Measurements from ENCODE around the gene DNMT3B. TPM values are rescaled to one million over a fixed set of nuclear protein-coding genes. Genes with fewer than 3 reads are reported as not detected.

Gene DNMT3B
- total RNA-seq, 1 experiment from 2014 or later, result 7.3 TPM

DNA sequence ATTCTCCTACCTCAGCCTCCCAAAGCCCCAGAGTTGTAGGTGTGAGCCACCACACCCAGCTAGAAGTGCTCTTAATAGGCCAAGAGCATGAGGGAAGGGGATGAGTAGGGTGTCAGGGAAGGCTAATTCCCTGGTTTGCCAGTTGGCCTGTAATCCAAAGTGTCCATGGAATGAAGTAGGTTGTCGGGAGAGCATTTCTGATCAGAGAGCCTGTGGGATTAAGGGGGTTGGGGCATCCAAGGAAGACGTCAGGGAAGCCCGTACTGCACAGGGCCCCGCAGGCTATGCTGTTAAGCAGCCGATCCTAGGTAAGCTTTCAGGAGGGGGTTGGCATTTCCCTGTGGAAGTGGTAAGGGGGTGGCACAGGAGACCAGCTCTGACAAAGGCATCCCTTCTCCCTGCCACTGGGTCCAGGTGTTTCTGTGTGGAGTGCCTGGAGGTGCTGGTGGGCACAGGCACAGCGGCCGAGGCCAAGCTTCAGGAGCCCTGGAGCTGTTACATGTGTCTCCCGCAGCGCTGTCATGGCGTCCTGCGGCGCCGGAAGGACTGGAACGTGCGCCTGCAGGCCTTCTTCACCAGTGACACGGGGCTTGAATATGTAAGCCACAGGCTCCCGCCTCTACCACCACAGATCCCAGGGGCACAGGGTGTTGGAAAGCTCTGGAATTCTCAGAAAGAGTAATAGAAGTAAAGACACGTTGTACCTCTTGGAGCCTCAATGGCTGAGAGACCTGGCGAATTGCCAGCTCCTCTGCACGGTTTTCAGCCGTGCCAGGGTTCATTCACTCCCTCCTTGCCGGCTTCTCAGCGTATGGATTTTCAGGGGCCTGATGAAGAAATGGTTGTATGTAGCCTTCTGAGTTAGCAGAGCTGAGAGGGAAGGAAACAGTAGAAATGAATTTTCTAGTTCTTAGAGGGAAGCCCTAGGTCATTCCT, 36.1 kb downstream of the DNMT3B start:
- Histone ChIP-seq H3K79me2 (ENCODE audit: low read length) (no peaks in the 10 kb centered on the region), H3K4me3 (ENCODE audit: low read length) (no peak overlapping the region), H3K27ac (ENCODE audit: low read length) (no peak overlapping the region), H3K9ac (ENCODE audit: low read length) (no peak overlapping the region), H3K36me3 (ENCODE audit: low read depth, low read length) (peaks cover 10% of the 10 kb centered on the region; the same call in 1 of the 2 replicates), H3K9me2 (replicated peaks; ENCODE audit: low read length) (no peaks in the 10 kb centered on the region), H4K20me1 (ENCODE audit: low read length) (no peaks in the 10 kb centered on the region), H3K9me3 (ENCODE audit: low read length) (no peaks in the 10 kb centered on the region), H3F3A (ENCODE audit: low read length, unreplicated experiment) (no peaks in the 10 kb centered on the region), H3K27me3 (ENCODE audit: low read length) (no peaks in the 10 kb centered on the region), H3K4me2 (ENCODE audit: low read length) (no peak overlapping the region), H3K4me1 (ENCODE audit: insufficient read depth, low read length) (no peaks in the 10 kb centered on the region), H2AFZ (ENCODE audit: low read length) (no peak overlapping the region)
- ChIA-PET POLR2A (ENCODE audit: unreplicated experiment) (no interaction called here), CTCF (no interaction called here)
- BruUV-seq (replicated peaks), result no TSS peak
- no peak for ATAC-seq
- TF ChIP-seq, protein P1, sequence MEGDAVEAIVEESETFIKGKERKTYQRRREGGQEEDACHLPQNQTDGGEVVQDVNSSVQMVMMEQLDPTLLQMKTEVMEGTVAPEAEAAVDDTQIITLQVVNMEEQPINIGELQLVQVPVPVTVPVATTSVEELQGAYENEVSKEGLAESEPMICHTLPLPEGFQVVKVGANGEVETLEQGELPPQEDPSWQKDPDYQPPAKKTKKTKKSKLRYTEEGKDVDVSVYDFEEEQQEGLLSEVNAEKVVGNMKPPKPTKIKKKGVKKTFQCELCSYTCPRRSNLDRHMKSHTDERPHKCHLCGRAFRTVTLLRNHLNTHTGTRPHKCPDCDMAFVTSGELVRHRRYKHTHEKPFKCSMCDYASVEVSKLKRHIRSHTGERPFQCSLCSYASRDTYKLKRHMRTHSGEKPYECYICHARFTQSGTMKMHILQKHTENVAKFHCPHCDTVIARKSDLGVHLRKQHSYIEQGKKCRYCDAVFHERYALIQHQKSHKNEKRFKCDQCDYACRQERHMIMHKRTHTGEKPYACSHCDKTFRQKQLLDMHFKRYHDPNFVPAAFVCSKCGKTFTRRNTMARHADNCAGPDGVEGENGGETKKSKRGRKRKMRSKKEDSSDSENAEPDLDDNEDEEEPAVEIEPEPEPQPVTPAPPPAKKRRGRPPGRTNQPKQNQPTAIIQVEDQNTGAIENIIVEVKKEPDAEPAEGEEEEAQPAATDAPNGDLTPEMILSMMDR (conservative IDR thresholded peaks at IDR 0.05; ENCODE audit: low read depth, low read length), result no peak
- TF ChIP-seq EZH2 (IDR thresholded peaks at IDR 0.05; ENCODE audit: low read length, unreplicated experiment), result no peak
- TF ChIP-seq EZH2phosphoT487 (IDR thresholded peaks at IDR 0.05; ENCODE audit: borderline replicate concordance, low read length), result no peak
- DNase-seq, result no peak
- intact Hi-C loops (cut with micrococcal nuclease), result loop anchor here (10.0 kb wide), 1 partner anchor 296 kb away; no protein-coding TSS in a partner anchor

DNA sequence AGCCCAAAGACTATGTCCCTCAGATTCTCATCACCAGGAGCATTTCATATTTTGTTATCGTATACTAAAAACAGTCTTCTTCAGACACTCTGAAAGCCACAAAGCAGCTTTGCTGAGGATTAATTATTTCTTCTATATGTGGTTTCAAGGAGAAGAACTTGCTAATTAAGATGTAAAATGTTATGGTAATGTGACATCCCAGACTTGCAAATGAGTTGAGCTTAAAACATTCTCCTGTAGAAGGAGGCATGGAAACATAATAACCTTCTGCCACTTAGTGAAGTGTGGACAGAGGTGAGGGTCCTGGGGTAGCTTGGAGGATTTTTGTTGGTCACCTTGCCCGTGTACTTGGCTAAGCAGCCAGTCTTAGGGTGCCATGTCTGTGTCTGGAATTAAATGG, 40.9 kb downstream of the DNMT3B start:
- BruUV-seq (replicated peaks), result no TSS peak
- Histone ChIP-seq H4K20me1 (ENCODE audit: low read length) (no peaks in the 10 kb centered on the region), H3K36me3 (ENCODE audit: low read depth, low read length) (peaks cover 13% of the 10 kb centered on the region; the same call in 1 of the 2 replicates), H3K4me1 (ENCODE audit: insufficient read depth, low read length) (no peaks in the 10 kb centered on the region), H2AFZ (ENCODE audit: low read length) (no peak overlapping the region), H3K4me3 (ENCODE audit: low read length) (no peak overlapping the region), H3K27ac (ENCODE audit: low read length) (no peak overlapping the region), H3K27me3 (ENCODE audit: low read length) (no peaks in the 10 kb centered on the region), H3K9ac (ENCODE audit: low read length) (no peak overlapping the region), H3F3A (ENCODE audit: low read length, unreplicated experiment) (no peaks in the 10 kb centered on the region), H3K9me2 (replicated peaks; ENCODE audit: low read length) (no peaks in the 10 kb centered on the region), H3K9me3 (ENCODE audit: low read length) (no peaks in the 10 kb centered on the region), H3K4me2 (ENCODE audit: low read length) (no peak overlapping the region), H3K79me2 (ENCODE audit: low read length) (no peaks in the 10 kb centered on the region)
- ATAC-seq (no peak), DNase-seq (no peak)
- intact Hi-C loops (cut with micrococcal nuclease), result no loop called here
- TF ChIP-seq EZH2phosphoT487 (IDR thresholded peaks at IDR 0.05; ENCODE audit: borderline replicate concordance, low read length) (no peak), EZH2 (IDR thresholded peaks at IDR 0.05; ENCODE audit: low read length, unreplicated experiment) (no peak)
- TF ChIP-seq, protein P1 (conservative IDR thresholded peaks at IDR 0.05; ENCODE audit: low read depth, low read length), result no peak
- CTCF ChIA-PET, result no interaction called here
- POLR2A ChIA-PET (ENCODE audit: unreplicated experiment), result no interaction called here
